ENCODE measurements around the gene NAA40.

NAA40 gene

GRCh38 chr11:63913866-63914830 lies 24.7 kb upstream of the NAA40 start:
- H3K27ac ChIP-seq (ENCODE audit: low read length): no peak overlapping the region
- H3K4me3 ChIP-seq (ENCODE audit: low read depth in 1 of 2, low read length in 2 of 2): no peak overlapping the region
- peaks cover 0 to 36% of the 10 kb centered on the region in 2 donors for H3K4me1 ChIP-seq (ENCODE audit: control insufficient read depth in 1 of 2, insufficient read depth in 2 of 2, low read length in 2 of 2)
- peaks cover 0 to under 1% of the 10 kb centered on the region in 2 donors for H3K36me3 ChIP-seq (ENCODE audit: control insufficient read depth in 1 of 2, insufficient read depth in 2 of 2, low read length in 2 of 2)
- no peaks in the 10 kb centered on the region for H3K27me3 ChIP-seq (ENCODE audit: low read depth, low read length)
- no peaks in the 10 kb centered on the region for H3K9me3 ChIP-seq (ENCODE audit: control insufficient read depth in 1 of 2, low read length in 2 of 2)

- H3K4me1 ChIP-seq (ENCODE audit: control insufficient read depth in 1 of 2, insufficient read depth in 2 of 2, low read length in 2 of 2): peaks cover 0 to 44% of the 10 kb centered on the region in 2 donors
- H3K36me3 ChIP-seq (ENCODE audit: control insufficient read depth in 1 of 2, insufficient read depth in 2 of 2, low read length in 2 of 2): no peaks in the 10 kb centered on the region
- H3K27me3 ChIP-seq (ENCODE audit: low read depth, low read length): no peaks in the 10 kb centered on the region
- no peak overlapping the region for H3K4me3 ChIP-seq (ENCODE audit: low read depth in 1 of 2, low read length in 2 of 2)
- no peak overlapping the region for H3K27ac ChIP-seq (ENCODE audit: low read length)
- H3K9me3 ChIP-seq (ENCODE audit: control insufficient read depth in 1 of 2, low read length in 2 of 2): no peaks in the 10 kb centered on the region
These were observed 23.7 kb upstream of the NAA40 start for GRCh38 chr11:63914896-63915691.

DNA sequence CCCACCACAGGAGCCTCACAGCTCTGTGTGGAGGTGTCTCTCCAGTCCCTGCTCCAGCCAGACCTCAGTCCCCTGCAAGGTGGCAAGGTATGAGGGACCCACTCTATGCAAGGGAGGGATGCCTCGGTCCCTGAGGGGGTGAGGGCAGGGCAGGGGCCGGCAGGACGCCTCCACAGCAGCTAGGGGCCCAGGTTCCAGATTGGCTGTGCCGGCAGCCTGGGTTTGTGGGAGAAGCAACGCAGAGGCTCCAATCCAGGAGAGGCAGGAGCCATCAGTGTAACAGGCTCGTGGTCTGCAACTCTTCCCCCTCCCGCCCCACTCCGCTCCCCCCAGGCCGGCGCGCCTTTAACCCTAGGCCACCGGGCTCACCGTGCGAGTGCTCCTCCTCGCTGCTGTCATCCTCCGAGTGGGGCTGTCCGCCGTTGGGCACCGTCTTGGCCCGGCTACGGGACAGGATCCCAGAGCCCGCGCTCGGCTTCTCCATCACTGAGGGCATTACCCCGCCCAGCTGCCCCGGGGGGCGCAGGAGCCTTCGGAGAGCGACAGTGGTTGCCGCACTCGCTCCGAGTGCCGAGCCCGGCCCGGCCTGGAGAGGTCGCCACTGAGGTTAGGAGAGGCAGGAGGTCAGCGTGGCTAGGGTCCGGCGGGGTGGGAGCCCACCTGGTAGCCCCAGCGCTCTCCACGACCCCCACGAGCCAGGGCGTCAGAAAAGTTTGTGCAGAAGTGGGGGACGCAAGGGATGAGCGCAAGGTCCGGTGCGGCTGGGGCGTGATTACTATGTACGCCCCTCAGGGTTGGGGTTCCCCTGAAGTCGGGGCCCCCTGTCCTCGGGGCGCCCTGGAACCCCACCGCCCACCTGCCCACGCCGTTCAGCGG lies 22.6 kb upstream of the NAA40 start:
- H3K36me3 ChIP-seq (ENCODE audit: control insufficient read depth in 1 of 2, insufficient read depth in 2 of 2, low read length in 2 of 2): no peaks in the 10 kb centered on the region
- H3K4me3 ChIP-seq (ENCODE audit: low read depth in 1 of 2, low read length in 2 of 2): peak overlapping the region; percentile 33 to 63
- H3K27me3 ChIP-seq (ENCODE audit: low read depth, low read length): no peaks in the 10 kb centered on the region
- H3K4me1 ChIP-seq (ENCODE audit: control insufficient read depth in 1 of 2, insufficient read depth in 2 of 2, low read length in 2 of 2): peaks cover 0 to 53% of the 10 kb centered on the region in 2 donors
- H3K27ac ChIP-seq (ENCODE audit: low read length): no peak overlapping the region
- H3K9me3 ChIP-seq (ENCODE audit: control insufficient read depth in 1 of 2, low read length in 2 of 2): no peaks in the 10 kb centered on the region

DNA sequence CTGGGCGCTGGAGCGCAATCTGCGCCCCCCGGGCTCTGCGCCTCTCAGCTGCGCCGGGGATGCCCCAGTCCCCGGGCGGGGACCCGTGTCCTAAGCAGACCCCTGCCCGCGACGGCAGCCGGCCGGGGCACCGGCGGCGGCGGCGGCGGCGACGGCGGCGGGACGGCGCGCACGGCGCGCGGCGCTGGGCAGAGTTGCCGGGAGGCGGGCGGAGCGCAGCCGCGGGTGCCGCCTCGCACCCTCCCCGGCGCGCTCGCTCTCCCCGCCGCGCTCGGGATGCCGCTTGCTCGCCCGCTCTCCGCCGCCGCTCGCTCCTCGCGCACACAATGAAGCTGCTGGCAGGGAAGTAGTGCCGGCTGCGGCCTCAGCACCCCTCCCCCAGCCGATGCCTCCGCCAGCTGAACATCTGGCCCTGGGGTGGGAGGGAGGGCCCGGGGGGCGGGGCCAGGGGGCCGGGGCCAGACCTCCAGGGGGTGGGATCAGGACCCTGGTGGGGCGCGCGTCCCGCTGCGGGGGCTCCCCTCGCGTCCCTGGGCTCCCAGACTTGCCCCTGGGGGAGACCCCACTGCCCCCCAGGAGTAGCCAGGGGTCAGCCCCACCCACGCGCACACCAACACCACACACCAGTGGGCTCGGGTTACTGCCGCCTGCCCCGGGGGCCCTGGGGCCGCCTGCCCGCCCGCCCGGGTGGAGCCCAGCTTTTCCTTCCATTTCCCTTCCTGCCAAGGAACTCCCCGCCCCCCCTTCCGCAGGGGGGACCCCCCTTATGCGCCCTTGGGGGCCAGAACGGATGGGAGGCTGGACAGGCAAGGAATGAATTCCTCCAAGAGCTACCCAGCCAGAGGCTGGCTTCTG lies 21.7 kb upstream of the NAA40 start, which contains the start of gene RCOR2:
Gene RCOR2, minus strand, starts transcription at position 328 of the 855 bp plus-strand sequence. CDS start 708 bp downstream, outside the sequence.
- Histone ChIP-seq H3K4me1 (ENCODE audit: control insufficient read depth in 1 of 2, insufficient read depth in 2 of 2, low read length in 2 of 2) (peaks cover 0 to 53% of the 10 kb centered on the region in 2 donors), H3K36me3 (ENCODE audit: control insufficient read depth in 1 of 2, insufficient read depth in 2 of 2, low read length in 2 of 2) (no peaks in the 10 kb centered on the region), H3K9me3 (ENCODE audit: control insufficient read depth in 1 of 2, low read length in 2 of 2) (no peaks in the 10 kb centered on the region), H3K27me3 (ENCODE audit: low read depth, low read length) (no peaks in the 10 kb centered on the region), H3K27ac (ENCODE audit: low read length) (no peak within 1 kb of the TSS), H3K4me3 (ENCODE audit: low read depth in 1 of 2, low read length in 2 of 2) (peak within 1 kb of the TSS; percentile 42 to 67)

- Histone ChIP-seq H3K27ac (ENCODE audit: low read length) (no peak overlapping the region), H3K4me1 (ENCODE audit: control insufficient read depth in 1 of 2, insufficient read depth in 2 of 2, low read length in 2 of 2) (peaks cover 0 to 53% of the 10 kb centered on the region in 2 donors), H3K27me3 (ENCODE audit: low read depth, low read length) (no peaks in the 10 kb centered on the region), H3K4me3 (ENCODE audit: low read depth in 1 of 2, low read length in 2 of 2) (peak overlapping the region; percentile 42 to 67), H3K9me3 (ENCODE audit: control insufficient read depth in 1 of 2, low read length in 2 of 2) (no peaks in the 10 kb centered on the region), H3K36me3 (ENCODE audit: control insufficient read depth in 1 of 2, insufficient read depth in 2 of 2, low read length in 2 of 2) (no peaks in the 10 kb centered on the region)
These were observed 20.9 kb upstream of the NAA40 start for GRCh38 chr11:63917692-63918506.

DNA sequence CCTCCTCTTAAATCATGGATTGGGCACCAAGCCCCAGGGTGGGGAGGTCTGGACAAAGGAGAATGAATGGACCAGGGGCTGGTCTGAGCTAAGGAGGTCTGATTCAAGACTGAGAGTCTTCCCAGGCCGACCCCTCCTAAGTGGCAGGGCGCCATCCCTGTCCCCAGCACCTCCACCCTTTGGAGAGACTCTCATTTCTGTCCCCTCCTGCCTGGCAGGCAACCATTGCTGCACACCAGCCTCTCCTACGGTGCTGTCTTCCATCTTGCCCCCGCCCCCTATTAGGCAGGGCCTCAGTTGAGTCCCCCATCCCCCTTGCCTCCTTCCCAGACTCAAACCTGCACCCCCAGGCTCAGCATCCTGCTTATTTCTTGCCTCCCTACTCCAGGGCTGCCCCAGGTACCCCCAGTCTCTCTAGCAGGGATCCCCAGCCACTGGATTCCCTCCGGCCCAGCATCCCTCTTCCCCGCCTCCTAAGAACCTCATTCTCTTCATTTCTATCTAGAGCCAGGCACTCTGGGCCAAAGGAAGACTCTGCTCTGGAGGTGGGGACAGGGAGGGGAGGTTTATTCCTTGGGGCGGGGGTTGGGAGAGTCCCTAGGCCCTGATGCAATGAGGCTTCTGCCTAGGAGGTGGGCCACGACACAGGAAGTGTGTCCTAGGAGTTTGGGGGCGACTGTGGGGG lies 20.2 kb upstream of the NAA40 start:
- H3K9me3 ChIP-seq (ENCODE audit: control insufficient read depth in 1 of 2, low read length in 2 of 2): no peaks in the 10 kb centered on the region
- no peaks in the 10 kb centered on the region for H3K27me3 ChIP-seq (ENCODE audit: low read depth, low read length)
- peak overlapping the region in 1 of 2 donors; percentile 67 for H3K4me3 ChIP-seq (ENCODE audit: low read depth in 1 of 2, low read length in 2 of 2)
- H3K36me3 ChIP-seq (ENCODE audit: control insufficient read depth in 1 of 2, insufficient read depth in 2 of 2, low read length in 2 of 2): no peaks in the 10 kb centered on the region
- H3K4me1 ChIP-seq (ENCODE audit: control insufficient read depth in 1 of 2, insufficient read depth in 2 of 2, low read length in 2 of 2): peaks cover 0 to 53% of the 10 kb centered on the region in 2 donors
- no peak overlapping the region for H3K27ac ChIP-seq (ENCODE audit: low read length)

DNA sequence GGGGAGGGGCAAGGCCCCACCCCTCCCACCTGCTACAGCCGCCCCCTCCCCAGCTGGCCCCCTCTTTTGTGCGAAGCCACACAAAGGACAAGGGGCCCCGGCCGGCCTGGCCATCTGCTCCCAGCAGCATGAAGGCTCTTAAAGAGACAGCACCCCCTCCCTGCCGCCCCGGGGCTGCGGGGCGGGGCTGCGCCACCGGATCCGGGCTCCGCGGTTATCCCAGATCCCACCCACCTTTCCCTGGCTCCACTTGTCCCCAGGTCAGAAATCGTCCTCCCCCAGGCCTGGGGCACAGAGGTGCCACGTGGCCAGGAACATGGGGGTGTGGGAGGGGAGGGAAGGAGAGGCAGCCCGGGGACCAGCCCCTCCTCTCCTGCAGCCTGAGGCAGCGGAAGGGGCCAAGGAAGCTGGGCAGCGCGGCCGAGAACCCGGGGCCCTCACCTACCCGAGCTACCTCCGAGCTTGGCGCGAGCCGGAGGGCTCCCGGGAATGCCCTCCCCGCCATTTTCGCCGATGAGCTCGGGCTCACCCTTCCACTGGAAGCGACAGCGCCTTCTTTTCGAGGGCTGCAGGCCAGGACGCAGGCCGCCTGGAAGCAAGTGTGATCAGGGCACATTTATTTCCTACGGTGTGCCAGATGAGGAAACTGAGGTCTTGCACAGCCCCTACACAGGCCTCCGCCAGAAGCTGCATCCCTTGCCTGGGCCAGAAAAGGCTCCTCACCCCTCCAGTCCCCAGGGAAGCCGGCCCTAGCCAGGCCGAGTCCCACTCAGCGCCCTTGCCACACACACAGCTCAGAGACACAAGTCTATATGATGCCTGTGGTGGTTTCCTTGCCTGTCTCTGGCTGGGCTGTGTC lies 19.3 kb upstream of the NAA40 start:
- no peaks in the 10 kb centered on the region for H3K36me3 ChIP-seq (ENCODE audit: control insufficient read depth in 1 of 2, insufficient read depth in 2 of 2, low read length in 2 of 2)
- H3K4me1 ChIP-seq (ENCODE audit: control insufficient read depth in 1 of 2, insufficient read depth in 2 of 2, low read length in 2 of 2): peaks cover 0 to 53% of the 10 kb centered on the region in 2 donors
- H3K27ac ChIP-seq (ENCODE audit: low read length): peak overlapping the region; percentile 27
- H3K27me3 ChIP-seq (ENCODE audit: low read depth, low read length): no peaks in the 10 kb centered on the region
- H3K4me3 ChIP-seq (ENCODE audit: low read depth in 1 of 2, low read length in 2 of 2): peak overlapping the region; percentile 11 to 67
- no peaks in the 10 kb centered on the region for H3K9me3 ChIP-seq (ENCODE audit: control insufficient read depth in 1 of 2, low read length in 2 of 2)

DNA sequence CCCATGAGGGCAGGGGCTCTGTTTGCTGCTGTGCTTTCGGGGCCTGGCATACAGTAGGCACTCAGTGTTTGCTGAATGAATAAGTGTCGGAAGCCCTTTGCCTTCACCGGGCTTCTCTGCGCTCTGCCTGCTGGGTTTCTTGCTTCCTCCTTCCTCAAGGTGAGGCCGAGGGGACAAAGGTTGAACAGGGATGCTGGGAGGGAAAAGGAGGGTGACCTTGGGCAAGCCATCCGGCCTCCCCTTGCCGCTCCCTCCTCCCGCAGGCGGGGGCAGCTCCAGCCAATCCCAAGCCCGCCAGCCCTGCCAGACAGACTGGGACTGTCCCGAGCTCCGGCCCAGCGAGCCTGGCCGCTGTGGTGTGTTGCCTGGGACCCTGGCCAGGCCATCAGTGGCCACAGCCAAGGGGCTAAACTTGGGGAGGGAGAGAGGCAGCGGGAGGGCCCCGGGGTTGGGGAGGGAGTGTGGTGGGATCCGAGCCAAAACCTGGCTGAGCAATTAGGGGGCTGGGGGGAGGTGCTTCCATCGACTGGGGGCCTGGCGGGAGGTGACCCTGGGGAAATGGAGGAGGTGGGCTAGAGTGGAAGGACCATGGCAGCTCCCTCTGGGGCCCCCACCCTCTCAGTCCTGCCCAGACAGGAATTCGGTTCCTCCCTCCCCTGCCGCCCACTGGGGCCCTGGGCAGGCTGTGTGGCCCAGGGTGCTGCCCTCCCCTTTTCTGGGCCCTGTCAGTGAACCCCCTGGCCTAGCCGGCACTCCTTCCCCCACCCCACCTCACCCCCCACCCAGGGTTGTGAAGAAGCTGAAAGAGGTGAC lies 18.5 kb upstream of the NAA40 start:
- Histone ChIP-seq H3K4me1 (ENCODE audit: control insufficient read depth in 1 of 2, insufficient read depth in 2 of 2, low read length in 2 of 2) (peaks cover 0 to 49% of the 10 kb centered on the region in 2 donors), H3K27ac (ENCODE audit: low read length) (peak overlapping the region; percentile 27), H3K4me3 (ENCODE audit: low read depth in 1 of 2, low read length in 2 of 2) (peak overlapping the region in 1 of 2 donors; percentile 67), H3K36me3 (ENCODE audit: control insufficient read depth in 1 of 2, insufficient read depth in 2 of 2, low read length in 2 of 2) (no peaks in the 10 kb centered on the region), H3K27me3 (ENCODE audit: low read depth, low read length) (no peaks in the 10 kb centered on the region), H3K9me3 (ENCODE audit: control insufficient read depth in 1 of 2, low read length in 2 of 2) (no peaks in the 10 kb centered on the region)

All from muscle layer of duodenum (tissue), 2 donors.